Stimulated activated CD4-positive, alpha-beta T cell treated with anti-CD3 and anti-CD28 coated beads, TNF-alpha, amount 100 ng/mL, for 4 hours (primary cell): Measurements from ENCODE around the gene LRRC4.

Experiments used
- DNase-seq, 3 experiments: peaks; one replicate each; pipeline ENCODE4 v3.0.0-alpha.2; 2020; ENCODE audit warnings: low read depth in 3 of 3

Gene LRRC4, protein sequence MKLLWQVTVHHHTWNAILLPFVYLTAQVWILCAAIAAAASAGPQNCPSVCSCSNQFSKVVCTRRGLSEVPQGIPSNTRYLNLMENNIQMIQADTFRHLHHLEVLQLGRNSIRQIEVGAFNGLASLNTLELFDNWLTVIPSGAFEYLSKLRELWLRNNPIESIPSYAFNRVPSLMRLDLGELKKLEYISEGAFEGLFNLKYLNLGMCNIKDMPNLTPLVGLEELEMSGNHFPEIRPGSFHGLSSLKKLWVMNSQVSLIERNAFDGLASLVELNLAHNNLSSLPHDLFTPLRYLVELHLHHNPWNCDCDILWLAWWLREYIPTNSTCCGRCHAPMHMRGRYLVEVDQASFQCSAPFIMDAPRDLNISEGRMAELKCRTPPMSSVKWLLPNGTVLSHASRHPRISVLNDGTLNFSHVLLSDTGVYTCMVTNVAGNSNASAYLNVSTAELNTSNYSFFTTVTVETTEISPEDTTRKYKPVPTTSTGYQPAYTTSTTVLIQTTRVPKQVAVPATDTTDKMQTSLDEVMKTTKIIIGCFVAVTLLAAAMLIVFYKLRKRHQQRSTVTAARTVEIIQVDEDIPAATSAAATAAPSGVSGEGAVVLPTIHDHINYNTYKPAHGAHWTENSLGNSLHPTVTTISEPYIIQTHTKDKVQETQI

DNA sequence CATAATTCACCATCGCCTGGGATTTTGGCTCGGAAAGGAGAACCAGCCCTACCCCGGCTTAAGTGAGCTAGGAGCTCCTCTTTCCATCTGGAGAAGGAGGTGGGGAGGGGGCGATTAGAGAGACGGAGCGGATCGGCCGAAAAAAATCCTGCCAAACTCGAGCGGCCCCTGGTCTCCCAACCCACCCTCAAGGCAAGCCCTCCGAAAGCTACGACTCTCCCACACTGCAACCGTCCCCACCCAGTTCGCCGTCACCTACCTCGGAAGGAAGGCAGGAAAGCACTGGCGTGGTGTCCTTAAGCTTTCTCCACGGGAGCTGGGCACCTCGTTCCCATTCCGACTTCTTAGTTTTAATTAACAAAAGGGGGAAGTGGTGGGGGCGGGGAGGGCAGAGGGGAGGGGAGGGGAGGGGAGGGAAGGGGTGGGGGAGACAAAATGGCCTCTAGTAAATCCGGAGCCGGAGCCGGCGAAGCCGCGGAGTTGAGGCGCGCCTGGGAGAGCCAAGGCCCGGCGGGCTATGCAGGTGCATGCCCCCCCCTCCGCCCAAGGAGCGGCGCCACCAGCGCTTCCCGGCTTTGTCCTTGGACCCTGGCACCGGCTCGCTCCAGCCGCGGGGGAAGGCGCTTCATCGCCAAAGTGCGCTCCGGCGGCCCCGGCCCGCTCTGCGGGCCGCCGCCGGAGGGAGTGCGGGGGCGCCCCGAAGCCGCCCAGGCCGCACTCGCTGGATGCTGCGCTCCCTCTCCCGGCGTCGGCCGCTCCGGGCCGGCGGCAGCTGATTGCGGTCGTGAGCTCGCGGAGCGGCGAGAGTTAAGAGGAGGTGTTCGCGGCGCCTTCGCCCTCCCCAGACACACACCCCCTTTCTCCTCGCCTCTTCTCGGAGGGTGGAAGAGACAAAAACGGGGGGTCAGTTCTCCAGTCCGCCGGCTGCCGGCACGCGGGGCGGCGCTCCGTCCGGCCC lies at the start of gene LRRC4:
TSS of gene LRRC4 (minus strand) at position 784 of the 958 bp plus-strand sequence. CDS start 797 bp downstream, outside the sequence.
- peak in 1 of 3 experiments; percentile 13 for DNase-seq

DNA sequence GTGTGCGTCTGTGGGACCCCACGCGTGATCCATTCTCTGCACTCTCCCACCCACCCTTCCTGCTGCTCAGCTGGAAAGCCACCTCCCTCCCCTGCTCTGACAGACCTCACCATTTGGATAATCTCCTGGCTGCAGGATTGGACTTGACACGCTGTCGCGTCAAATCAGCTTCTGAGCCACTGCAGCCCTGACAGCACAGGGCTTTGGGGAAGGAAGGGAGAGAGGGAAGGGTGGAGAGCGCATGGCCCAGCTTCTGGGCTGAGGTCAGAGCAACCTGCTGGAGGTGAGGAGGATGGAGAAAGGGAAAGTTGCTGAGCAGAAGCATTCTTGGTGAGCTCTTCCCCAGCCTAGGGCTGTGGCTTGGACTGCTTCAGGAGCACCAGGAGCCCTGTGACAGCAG lies 48.9 kb upstream of the LRRC4 start:
- no peak for DNase-seq

DNA sequence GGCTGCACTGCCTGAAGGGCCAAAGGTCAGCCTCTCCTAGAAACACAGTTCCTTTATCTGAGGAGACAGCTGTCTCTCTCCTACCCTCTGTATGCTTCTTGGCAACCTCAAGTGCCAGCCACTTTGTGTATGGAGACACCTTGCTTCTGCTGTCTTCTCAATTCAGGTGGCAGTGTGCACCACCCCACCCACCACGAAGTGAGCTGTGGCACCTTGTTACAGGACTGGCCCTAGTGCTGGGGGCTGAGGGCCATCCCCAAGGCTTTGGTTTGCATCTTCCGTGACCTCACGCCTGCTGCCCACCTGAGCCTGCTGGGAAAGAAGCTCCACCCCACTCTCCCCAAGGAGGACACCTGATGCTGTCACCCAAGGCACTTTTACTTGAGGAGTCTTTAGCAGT lies 47.1 kb upstream of the LRRC4 start:
- no peak for DNase-seq

DNA sequence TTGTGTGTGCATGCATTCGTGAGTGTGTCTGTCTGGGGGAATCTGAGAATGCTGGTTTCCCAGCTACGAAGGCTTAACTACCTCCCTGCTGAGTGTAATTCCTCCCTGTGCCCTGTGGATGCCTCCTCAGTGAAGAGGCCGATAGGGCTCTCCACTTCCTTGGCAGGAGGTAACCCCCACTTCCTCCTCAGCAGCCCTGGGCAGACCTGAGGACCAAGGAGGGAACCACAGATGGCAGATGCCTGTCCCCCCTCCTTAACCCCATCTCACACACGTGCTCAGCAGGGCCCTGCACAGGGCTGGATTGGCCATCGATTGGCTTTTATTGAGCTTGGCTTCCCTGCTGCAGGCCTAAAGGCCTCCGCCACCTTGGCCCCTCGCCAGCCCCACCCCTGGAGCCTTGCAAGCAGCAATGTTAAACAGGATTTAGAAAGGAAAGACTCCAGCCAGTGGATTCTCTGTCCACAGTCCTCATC lies 45.6 kb upstream of the LRRC4 start:
- DNase-seq: no peak

DNA sequence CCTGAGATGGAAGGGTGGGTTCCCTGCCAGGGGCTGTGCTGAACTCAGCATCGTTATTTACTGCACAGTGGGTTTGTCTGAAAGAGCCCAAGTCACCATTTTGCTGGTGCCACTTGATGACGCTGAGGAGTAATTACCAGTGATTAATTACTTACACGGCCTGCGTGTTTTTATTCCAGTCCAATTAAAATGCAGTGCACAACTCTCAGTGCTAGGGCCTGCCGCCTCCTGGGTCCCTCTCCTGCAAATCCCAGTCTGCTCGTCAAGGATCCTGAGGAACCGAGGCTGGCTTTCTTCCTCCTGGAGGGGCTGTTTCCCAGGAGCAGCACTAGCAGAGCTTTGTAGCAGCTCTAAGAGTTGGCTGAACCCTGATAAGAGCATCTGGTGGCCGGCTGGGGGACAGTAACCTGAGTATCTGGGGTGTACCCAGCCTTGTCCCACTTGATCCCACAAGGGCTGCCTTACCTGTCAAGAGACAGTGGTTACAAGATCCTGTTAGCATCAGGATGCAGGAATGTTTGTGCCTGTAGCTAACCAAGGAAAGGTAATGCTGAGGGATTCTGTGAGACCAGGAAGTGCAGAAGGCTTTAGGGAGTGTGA lies 45.1 kb upstream of the LRRC4 start:
- DNase-seq: no peak

DNA sequence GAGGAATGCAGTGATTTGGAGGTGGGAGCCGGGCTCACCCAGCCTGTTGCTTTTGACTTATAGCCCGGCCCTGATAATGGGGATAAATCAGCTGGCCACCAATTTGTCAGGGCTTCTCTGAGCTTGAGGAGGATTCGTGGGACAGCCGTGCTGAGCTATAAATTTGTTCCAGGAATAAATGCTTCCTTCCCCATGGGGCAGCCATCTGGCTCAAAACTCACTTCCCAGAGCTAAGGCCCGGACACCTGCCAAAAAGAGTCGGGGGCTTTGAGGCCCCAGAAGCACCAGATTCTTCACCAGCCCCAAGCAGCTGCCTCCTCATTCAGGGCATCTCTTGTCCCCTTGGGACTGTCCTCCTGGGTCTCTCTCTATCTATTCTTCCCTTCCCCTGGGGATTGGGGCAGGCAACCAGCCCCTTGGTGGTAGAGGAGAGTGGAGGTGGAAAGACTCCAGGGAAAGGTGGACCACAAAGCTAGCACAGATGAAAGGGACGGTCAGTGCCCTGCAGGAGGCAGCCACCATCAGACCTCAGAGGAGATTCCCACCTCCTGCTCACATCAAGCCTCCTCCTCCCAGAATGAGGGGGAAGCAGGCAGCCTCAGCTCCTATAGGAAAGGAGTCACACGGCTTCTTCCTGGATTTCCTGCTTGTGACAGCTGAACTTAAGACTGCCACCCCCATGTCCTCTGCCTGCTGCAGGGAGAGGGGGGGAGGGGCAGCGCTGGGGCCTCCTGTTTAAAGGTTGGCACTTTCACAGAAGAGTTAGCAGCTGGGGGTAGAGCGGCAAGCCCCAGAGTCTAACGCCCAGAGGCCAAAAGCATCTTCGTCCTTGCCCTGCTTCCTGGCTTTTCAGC lies 44.2 kb upstream of the LRRC4 start:
- DNase-seq: no peak

DNA sequence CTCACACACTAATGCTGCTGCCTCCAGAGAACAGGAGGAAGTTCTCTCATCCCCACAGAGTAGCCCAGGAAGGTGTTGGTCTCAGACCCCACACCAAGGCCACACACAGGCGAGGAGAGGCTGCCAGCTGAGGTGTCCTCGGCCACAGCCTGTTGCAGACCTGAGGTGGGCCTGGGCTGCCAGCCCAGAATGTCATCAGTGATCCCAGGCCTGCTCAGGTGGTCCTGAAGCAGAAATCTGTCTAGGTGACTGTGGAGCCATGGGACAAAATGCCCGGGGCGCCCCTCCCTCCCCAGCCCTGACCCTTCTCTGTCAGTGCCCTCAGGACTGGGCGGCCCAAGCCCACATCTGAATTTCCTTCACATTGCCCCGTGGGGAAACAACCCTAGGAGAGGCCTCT lies 43.5 kb upstream of the LRRC4 start:
- no peak for DNase-seq

DNA sequence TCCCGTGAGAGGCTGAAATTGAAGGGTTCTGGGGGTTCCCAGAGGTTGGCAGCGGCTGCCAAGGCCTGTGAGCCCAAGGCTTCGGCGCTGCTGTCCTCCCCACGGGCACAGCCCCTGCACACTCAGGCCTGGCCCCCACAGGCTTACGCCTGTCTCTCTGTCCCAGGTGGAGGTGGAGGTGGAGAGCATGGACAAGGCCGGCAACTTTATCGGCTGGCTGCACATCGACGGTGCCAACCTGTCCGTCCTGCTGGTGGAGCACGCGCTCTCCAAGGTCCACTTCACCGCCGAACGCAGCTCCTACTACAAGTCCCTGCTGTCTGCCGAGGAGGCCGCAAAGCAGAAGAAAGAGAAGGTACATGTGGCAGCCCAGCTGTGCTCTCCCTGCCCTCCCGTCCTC lies 43.1 kb upstream of the LRRC4 start:
- no peak for DNase-seq

DNA sequence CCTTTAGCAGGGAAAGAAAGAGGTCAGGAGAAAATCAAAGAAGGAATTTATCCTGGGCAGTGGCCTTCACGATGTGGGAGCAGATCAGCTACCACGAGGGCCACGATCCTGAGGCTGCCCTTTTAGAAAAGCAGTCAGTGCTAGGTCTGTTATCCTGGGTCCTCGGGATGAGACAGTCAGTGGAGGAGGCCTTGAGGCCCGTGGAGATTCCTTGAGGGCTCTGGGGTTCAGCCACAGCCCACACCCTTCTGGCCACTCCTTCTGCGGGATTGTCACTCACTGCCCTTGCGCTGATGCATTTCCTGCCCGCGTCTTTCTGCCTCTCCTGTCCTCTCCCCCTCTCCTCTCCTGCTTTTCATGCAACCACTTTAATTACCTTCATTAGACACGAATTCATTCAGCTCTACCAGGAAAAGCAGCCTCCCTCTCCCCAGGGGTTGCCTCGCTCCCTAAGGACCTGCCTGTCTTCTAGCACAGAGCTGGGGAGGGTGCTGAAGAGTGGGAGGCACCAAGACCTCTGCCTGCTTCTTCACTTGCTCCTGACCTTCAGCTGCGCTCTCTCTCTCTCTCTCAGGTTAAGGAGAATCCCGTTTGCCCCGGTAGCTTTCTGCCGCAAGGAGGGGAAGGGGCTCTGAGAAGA lies 42.6 kb upstream of the LRRC4 start:
- DNase-seq: no peak

DNA sequence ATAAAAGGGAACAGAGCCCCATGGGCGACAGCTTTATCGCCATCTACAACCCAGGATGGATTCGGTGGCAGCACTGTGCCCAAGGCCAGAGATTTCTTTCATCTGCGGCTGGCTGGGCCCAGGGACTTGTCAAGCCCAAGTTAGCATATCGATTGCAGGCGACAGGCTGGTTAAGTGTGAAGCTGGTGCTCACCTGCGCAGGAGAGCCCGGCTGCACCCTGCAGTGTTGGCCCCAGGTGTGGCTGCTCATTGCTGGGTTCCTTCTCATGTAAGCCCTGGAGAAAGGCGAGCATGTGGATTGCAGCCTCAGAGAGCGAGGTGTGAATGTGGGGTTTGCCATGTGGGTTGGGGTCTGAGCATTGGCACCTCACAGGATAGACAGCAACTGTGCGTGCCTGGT lies 40.6 kb upstream of the LRRC4 start:
- no peak for DNase-seq

DNA sequence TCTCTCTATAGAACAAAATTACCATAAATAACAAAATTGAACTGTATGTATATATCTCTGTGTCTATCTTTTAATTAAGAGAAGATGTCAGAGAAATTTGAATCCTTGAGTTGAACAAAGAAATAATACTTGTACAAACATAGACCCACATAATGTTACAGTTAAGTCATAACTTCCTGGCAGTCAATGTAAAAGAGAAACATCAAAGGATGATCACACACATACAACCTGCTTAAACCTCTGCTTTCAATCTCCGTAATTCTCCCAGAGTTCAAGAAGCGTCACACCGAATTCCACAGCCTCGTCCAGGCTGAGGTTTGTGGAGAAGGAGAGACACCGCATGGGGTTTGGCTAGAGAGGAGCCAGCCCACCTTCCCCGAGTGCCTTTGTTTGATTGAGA lies 40.1 kb upstream of the LRRC4 start:
- DNase-seq: no peak

DNA sequence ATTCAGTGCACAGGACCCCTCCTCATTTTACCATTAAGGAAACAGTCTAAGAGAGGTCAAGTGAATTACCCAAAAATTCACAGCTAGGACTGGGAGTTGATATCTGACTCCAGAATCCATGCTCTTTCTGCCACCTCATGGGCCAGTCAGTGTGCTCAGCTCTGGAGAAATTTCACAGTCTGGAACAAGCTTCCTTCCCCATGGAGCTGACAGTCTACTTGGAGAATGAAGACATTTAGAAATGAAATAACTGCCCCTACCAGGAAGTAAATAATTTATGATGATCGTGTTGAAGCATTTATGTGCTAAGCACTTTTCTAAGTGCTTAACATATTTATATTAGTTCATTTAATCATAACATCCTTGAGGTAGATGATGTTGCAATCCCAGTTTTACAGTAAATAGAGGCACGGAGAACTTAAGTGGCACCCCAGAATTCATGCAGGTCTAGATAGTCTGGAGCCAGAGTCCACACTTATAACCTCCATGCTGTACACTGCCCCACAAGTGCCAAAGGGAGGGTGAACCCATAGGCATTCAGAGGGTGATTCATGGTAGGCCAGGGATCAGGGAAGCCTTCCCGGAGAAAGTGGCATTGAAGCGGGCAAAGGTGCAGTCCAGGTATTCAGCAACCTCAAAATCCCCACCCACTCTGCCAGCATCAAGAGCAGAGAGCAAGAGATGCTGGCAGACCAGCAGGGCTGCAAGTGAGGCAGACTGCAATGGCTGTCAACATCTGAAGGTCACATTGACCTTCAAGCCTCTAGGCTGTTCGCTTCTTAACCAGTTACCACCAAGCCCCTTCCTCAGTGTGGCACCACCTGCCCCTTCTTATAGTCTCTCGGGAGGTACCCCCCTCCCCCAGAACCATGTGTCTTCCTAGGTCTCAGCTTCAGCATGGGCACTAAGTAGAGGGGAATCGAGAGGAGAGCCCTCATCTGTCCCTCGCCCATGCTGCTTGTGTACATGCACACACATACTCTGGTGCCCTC lies 38.4 kb upstream of the LRRC4 start:
- DNase-seq: no peak

DNA sequence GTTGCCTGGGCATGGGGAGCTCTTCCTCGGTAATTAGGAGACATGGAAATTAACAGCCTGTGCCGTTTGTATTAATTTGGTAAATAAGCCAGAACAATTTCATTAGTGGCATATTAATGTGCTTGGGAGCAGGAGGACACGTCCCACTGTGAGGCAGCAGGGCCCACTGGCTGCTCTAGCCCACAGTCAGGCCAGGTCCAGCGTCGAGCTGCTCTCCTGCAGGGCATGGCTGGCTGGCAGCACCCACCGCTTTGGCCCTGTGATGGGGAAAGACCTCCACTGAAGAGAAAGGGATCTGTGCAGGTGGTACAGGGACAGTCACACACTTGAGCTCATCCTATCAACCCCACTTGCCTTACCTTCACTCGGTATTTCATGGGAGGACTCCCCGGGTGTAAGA lies 37.5 kb upstream of the LRRC4 start:
- DNase-seq: no peak

DNA sequence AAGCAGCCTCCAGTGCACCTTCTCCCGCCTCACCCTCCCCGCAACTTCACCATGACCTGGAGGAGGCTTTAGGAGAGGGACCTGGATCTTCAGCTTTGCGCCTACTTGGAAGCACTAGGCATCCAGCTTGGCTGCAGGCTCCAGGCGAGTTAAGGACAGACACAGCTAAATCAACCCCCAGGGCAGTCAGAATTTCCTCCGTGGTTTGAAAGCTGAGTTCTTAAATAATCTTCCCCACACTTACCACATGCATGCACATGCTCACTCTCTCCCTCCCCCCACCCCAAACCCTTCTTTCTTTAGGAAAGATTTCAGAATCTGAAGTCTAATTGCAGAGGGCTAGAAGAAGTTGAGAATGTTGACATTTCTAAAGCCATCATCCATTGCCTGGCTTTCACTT lies 36.7 kb upstream of the LRRC4 start:
- DNase-seq: no peak

DNA sequence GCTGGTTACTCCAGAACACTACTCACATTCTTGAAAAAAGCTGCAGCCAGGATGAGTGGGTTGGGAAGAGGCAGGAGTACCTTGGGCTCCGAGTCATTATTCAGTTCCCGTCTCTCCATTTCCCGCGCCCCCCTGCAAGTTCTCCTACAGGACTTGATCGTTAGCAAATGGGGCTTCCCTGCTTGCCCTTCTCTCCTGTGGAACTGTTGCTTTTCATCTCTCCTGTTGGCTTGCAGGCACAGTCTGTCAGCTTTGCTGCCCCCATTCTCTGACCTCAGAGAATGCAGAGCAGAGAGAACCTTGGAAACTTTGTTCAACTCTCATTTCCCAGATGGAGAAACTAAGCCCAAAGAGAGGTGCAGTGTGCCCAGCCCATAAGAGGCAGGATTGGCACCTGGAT lies 35.6 kb upstream of the LRRC4 start:
- no peak for DNase-seq

DNA sequence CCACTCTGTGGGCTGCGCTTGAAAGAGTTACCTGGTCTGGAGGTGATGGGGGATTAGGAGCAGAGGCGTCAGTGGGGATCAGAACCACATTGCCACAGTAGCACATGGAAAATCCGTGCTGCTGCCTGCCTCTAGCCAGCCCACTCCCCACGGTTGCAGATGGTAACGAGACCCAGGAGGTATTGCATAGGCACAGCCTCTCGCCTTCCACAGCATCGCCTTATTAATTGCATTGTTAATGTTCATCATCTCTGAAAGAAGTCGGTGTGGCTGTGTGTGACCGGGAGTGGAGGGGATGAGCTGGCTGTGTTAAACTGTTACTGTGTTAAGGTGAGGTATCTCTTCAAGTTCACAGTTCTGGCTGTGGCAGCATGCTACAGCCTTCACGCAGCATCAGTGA lies 35.2 kb upstream of the LRRC4 start:
- DNase-seq: no peak

DNA sequence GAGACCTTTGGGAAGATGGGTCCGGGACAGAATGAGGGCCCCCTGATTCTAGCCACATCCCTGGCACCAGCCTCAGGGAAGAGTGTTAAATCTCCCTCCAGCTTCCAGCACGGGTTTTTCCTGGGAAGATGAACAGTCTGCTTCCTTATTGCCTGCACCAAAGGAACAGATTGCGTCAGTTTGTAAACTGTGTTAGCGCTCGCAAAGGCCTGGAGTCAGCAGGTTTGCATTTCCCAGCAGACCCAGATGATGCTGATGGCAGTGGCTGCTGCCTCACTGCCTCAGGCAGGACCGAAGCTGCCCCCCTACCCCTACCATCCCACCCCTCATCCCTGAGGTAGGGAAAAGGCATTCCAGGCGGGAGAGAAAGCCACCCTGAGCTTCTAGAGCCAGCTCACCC lies 34.6 kb upstream of the LRRC4 start:
- DNase-seq: no peak

DNA sequence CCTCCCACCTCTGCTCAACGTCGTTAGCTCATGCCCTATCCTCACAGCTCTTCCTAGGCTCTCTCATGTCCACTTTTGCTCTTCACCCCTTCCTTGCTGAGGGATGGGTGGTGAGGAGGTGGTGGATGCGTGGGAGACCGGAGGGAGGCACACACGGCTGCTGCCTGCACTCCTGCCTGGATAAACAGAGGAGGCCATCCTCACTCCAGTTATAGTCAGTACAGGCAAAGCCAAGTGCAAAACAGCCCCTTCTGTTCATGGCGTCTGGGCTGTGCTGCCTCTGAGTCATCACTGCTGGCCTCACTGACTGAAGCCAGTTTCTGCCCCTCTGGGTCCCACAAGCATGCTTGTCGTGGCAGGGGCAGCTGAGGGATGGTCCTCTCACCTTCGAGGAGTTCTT lies 31.9 kb upstream of the LRRC4 start:
- DNase-seq: no peak

DNA sequence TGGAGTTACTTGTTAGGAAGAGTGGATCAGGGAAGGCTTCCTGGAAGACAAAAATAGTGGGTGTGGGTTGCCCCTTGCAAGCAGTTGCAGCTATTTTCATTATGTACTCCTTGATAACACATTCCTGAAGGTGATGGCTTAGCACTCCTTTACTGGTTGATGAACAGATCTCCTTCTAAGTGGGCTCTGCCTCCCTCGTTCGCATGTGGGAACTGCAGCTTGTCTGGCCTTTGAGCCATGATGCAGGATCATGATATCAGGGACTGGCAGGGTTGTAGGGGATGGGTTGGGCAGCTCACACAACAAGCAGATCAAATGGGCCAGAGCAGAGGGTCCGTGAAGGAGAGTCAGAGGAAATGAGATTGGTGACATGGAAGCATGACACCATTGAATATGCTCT lies 28.8 kb upstream of the LRRC4 start:
- no peak for DNase-seq
